HG03575 (cell line): ENCODE measurements around the gene SND1.

Experiments
- ATAC-seq: cut with Tn5 transposase; IDR thresholded peaks from one replicate; pipeline ENCODE4 v1.9.1; 2021; ENCODE audit not compliant: unreplicated experiment, insufficient number of reproducible peaks, low FRiP score; ENCODE audit errors: extremely low read depth

Gene SND1

GRCh38 chr7:128052404-128052803 lies 400.4 kb downstream of the SND1 start:
- ATAC-seq = no peak

- ATAC-seq = no peak
Measured at GRCh38 chr7:128053023-128053422, 401.0 kb downstream of the SND1 start.

- no peak for ATAC-seq
Measured at GRCh38 chr7:128053991-128054390, 402.0 kb downstream of the SND1 start.

DNA sequence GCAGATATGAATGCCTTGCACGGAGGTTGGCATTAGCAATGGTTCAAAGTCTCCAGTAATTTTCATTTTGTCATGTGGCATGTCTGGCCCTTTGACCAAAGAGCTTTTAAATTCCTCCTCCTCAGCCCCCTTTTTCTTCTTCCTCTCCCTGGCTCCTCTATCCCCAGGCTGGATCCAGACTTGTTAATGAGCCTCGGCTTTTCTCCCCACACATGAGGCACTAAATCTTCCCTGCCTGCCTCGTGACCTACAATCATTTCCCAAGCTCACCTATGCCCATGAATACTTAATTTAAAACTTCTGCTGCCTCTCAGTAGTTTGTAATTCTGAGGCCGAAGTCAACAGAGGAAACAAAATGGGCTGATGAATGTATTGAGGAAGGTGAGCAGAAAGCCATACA lies 402.5 kb downstream of the SND1 start:
- no peak for ATAC-seq

DNA sequence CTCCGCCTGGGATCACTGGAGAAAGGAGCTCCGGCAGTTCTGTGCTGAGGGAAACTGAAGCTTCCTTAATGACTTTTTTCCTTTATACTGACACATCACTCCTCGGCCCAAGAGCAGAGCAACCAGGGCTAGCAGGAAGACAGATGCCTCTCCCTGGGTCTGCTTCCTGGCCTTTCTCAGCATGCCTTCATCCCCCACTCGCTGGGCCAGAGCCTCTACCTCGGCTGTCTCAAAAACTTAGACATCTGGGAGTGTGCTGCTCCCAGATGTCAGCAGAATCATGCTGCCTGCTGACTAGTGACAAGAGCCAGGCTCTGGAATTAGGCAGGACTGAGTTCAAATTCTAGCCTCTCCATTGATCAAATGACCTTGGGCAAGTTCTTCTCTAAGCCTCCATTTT lies 403.6 kb downstream of the SND1 start:
- ATAC-seq = no peak

- no peak for ATAC-seq
Measured at GRCh38 chr7:128056901-128057300, 404.9 kb downstream of the SND1 start.

DNA sequence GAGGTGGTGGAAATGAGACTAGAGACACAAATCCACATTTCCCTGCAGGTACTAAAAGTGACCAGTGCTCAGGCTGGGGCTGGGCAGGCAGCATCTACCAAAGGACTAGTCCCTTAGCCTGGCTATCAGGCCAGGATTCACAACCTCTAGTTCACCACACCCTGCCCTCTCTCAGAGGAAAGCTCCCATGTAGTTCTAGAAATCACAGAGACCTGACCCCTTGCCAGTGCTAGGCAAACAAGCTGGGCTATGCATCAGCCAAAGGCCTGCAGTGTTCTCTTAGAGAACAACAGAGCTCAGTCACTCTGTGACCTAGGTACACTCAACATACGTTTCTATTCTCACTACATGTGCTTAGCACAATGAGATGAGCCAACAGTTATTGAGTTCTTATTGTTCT lies 405.9 kb downstream of the SND1 start:
- no peak for ATAC-seq

DNA sequence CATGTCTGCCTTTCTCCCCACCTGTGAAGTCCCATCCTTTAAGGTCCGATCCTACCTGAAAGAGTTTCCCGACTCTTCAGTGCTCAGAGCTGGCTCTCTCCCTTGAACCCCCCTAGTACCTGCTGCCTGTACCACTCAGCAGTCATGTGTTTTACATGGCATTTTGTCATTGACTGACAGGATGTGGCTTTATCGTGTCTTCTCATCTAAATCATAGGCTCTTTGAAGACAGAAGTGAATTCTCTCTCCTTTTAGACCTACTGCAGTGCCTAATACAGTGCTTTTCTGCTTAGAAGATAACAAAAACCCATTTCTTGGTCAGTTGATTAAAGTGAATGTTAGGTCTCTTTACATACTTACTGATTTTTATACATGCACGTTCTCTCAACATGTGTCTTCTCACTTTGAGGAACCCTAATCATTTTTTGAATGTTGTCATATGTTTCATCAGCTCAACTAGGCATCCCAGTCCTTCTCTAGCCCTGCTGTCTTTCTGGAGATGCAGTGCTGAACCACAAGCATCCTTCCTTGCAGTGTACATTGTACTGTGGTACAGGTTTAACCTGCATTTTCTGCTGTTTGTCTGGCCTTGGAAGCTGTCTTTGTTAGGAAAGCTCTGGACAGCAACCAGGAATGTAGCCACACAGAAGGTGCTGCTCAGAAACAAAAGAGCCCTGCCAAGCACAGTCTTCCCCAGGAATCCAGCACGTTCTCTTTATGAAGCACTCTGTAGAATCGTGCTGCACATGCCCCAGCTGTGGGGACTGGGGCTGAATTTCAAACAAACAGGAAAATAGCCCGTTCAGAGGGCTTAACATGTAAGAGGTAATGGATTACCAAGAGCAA lies 407.4 kb downstream of the SND1 start:
- ATAC-seq = no peak

- no peak for ATAC-seq
Measured at GRCh38 chr7:128060018-128060417, 408.0 kb downstream of the SND1 start.

DNA sequence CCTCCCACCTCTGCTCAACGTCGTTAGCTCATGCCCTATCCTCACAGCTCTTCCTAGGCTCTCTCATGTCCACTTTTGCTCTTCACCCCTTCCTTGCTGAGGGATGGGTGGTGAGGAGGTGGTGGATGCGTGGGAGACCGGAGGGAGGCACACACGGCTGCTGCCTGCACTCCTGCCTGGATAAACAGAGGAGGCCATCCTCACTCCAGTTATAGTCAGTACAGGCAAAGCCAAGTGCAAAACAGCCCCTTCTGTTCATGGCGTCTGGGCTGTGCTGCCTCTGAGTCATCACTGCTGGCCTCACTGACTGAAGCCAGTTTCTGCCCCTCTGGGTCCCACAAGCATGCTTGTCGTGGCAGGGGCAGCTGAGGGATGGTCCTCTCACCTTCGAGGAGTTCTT lies 411.1 kb downstream of the SND1 start:
- ATAC-seq = no peak

DNA sequence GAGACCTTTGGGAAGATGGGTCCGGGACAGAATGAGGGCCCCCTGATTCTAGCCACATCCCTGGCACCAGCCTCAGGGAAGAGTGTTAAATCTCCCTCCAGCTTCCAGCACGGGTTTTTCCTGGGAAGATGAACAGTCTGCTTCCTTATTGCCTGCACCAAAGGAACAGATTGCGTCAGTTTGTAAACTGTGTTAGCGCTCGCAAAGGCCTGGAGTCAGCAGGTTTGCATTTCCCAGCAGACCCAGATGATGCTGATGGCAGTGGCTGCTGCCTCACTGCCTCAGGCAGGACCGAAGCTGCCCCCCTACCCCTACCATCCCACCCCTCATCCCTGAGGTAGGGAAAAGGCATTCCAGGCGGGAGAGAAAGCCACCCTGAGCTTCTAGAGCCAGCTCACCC lies 413.9 kb downstream of the SND1 start:
- ATAC-seq = no peak

- ATAC-seq = no peak
Measured at GRCh38 chr7:128066395-128066794, 414.4 kb downstream of the SND1 start.

GRCh38 chr7:128066858-128067257 lies 414.9 kb downstream of the SND1 start:
- ATAC-seq = no peak

GRCh38 chr7:128067983-128068382 lies 416.0 kb downstream of the SND1 start:
- ATAC-seq = no peak

DNA sequence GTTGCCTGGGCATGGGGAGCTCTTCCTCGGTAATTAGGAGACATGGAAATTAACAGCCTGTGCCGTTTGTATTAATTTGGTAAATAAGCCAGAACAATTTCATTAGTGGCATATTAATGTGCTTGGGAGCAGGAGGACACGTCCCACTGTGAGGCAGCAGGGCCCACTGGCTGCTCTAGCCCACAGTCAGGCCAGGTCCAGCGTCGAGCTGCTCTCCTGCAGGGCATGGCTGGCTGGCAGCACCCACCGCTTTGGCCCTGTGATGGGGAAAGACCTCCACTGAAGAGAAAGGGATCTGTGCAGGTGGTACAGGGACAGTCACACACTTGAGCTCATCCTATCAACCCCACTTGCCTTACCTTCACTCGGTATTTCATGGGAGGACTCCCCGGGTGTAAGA lies 416.8 kb downstream of the SND1 start:
- no peak for ATAC-seq

DNA sequence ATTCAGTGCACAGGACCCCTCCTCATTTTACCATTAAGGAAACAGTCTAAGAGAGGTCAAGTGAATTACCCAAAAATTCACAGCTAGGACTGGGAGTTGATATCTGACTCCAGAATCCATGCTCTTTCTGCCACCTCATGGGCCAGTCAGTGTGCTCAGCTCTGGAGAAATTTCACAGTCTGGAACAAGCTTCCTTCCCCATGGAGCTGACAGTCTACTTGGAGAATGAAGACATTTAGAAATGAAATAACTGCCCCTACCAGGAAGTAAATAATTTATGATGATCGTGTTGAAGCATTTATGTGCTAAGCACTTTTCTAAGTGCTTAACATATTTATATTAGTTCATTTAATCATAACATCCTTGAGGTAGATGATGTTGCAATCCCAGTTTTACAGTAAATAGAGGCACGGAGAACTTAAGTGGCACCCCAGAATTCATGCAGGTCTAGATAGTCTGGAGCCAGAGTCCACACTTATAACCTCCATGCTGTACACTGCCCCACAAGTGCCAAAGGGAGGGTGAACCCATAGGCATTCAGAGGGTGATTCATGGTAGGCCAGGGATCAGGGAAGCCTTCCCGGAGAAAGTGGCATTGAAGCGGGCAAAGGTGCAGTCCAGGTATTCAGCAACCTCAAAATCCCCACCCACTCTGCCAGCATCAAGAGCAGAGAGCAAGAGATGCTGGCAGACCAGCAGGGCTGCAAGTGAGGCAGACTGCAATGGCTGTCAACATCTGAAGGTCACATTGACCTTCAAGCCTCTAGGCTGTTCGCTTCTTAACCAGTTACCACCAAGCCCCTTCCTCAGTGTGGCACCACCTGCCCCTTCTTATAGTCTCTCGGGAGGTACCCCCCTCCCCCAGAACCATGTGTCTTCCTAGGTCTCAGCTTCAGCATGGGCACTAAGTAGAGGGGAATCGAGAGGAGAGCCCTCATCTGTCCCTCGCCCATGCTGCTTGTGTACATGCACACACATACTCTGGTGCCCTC lies 417.7 kb downstream of the SND1 start:
- no peak for ATAC-seq

- ATAC-seq = no peak
Measured at GRCh38 chr7:128071376-128071775, 419.4 kb downstream of the SND1 start.

- no peak for ATAC-seq
Measured at GRCh38 chr7:128071801-128072200, 419.8 kb downstream of the SND1 start.

DNA sequence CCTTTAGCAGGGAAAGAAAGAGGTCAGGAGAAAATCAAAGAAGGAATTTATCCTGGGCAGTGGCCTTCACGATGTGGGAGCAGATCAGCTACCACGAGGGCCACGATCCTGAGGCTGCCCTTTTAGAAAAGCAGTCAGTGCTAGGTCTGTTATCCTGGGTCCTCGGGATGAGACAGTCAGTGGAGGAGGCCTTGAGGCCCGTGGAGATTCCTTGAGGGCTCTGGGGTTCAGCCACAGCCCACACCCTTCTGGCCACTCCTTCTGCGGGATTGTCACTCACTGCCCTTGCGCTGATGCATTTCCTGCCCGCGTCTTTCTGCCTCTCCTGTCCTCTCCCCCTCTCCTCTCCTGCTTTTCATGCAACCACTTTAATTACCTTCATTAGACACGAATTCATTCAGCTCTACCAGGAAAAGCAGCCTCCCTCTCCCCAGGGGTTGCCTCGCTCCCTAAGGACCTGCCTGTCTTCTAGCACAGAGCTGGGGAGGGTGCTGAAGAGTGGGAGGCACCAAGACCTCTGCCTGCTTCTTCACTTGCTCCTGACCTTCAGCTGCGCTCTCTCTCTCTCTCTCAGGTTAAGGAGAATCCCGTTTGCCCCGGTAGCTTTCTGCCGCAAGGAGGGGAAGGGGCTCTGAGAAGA lies 421.8 kb downstream of the SND1 start:
- no peak for ATAC-seq
